K562 (cell line): ENCODE results near the gene RUNX1. TPM values are rescaled to one million over a fixed set of nuclear protein-coding genes. Genes with fewer than 3 reads are reported as not detected.
A peak's percentile ranks its signal among the peaks of the same experiment; 100 is the strongest.

Experiments used
- ATAC-seq: fragments of 200-7000 bp; cut with Tn5 transposase; 3 replicates; pipeline ENCODE4 v1.9.1; 2020; ENCODE audit warnings: moderate library complexity
- BruUV-seq: library from RNA; stranded (reverse); fragments of 400-500 nt; replicated peaks from 2 replicates; lab custom pipeline; 2021; lab: Mats Ljungman, UMichigan
- CTCF ChIA-PET: fragments of 300-600 bp; formaldehyde crosslinking; extraction: SDS; loops from one replicate; lab custom pipeline; 2021; ENCODE audit warnings: low intra/inter-chr PET ratio; lab: Yijun Ruan, JAX
- POLR2A ChIA-PET: fragments of 300-600, 350-650 bp; sonication (Branson Sonifier 250); formaldehyde crosslinking; extraction: SDS; loops from one replicate; lab custom pipeline; 2021; ENCODE audit warnings: antibody characterized with exemption, inconsistent platforms; lab: Yijun Ruan, JAX
- DNase-seq, 4 experiments: peaks; one replicate each; pipeline versions ENCODE4 v3.0.0 to v3.0.0-alpha.2; 2011 to 2018; ENCODE audit warnings: low spot score in 3 of 4, mixed read lengths in 3 of 4; ENCODE audit errors: extremely low read depth in 1 of 4
- FAIRE-seq: peaks from 2 replicates; lab custom pipeline; 2011; peaks lifted over from hg19 to GRCh38; lab: Jason Lieb, UNC
- H2AFZ ChIP-seq: 2 replicates; pipeline ENCODE4 v1.6.0; 2011; ENCODE audit warnings: low read depth, low read length, control low read depth, inconsistent platforms
- H3K27ac ChIP-seq: fragments of 200-600 bp; 3 replicates; pipeline ENCODE4 v1.8.0; 2011; ENCODE audit warnings: low read depth, mild to moderate bottlenecking, control low read depth, inconsistent platforms, low read length, moderate library complexity, mixed read lengths; ENCODE audit errors: extremely low read depth
- H3K27me3 ChIP-seq, 2 experiments: fragments of 300-600 bp in 1 of 2; 2 replicates in 1 of 2; 3 replicates in 1 of 2; pipeline versions ENCODE4 v1.6.0 to v1.8.0; 2011; ENCODE audit warnings: inconsistent platforms in 2 of 2, low read length in 2 of 2, mild to moderate bottlenecking in 1 of 2, mixed read lengths in 1 of 2, moderate library complexity in 1 of 2; ENCODE audit not compliant: control insufficient read depth in 2 of 2, insufficient read depth in 2 of 2
- H3K36me3 ChIP-seq: fragments of 300-600 bp; 3 replicates; pipeline ENCODE4 v1.8.0; 2011; ENCODE audit warnings: mild to moderate bottlenecking, low read length, inconsistent platforms; ENCODE audit not compliant: control insufficient read depth, insufficient read depth
- H3K4me1 ChIP-seq, 2 experiments: fragments of 200-600 bp in 1 of 2; replicated peaks in 1 of 2; 2 replicates in 1 of 2; 3 replicates in 1 of 2; pipeline versions ENCODE4 v1.5.1 to v1.8.0; 2011; ENCODE audit warnings: inconsistent platforms in 2 of 2, low read length in 2 of 2, mild to moderate bottlenecking in 1 of 2, mixed read lengths in 1 of 2, moderate library complexity in 1 of 2; ENCODE audit not compliant: control insufficient read depth in 2 of 2, insufficient read depth in 2 of 2
- H3K4me2 ChIP-seq: 2 replicates; pipeline ENCODE4 v1.6.1; 2011; ENCODE audit warnings: low read length, control low read depth, inconsistent platforms, mixed read lengths; ENCODE audit not compliant: insufficient read depth
- H3K4me3 ChIP-seq: fragments of 200-600 bp; sonication (generic), shearing (Covaris generic); 2 replicates; pipeline ENCODE4 v1.5.1; 2016; ENCODE audit warnings: control low read depth, inconsistent platforms
- H3K79me2 ChIP-seq: fragments of 200-600 bp; 3 replicates; pipeline ENCODE4 v1.8.0; 2011; ENCODE audit warnings: low read length, inconsistent platforms; ENCODE audit not compliant: control insufficient read depth, insufficient read depth
- H3K9ac ChIP-seq, 2 experiments: 2 replicates each; pipeline versions ENCODE4 v1.6.0 to v1.6.1; 2011; ENCODE audit warnings: low read depth in 2 of 2, low read length in 2 of 2, control low read depth in 1 of 2, inconsistent platforms in 1 of 2, mild to moderate bottlenecking in 1 of 2, mixed read lengths in 1 of 2; ENCODE audit not compliant: insufficient read depth in 1 of 2
- H3K9me1 ChIP-seq: one replicate; pipeline ENCODE4 v1.6.0; 2011; ENCODE audit warnings: inconsistent platforms, mild to moderate bottlenecking, low read length, moderate library complexity; ENCODE audit not compliant: control insufficient read depth, insufficient read depth
- H3K9me3 ChIP-seq: replicated peaks from 2 replicates; pipeline ENCODE4 v1.5.1; 2011; ENCODE audit warnings: low read depth, low read length, inconsistent platforms; ENCODE audit not compliant: control insufficient read depth, insufficient read depth
- H4K20me1 ChIP-seq: replicated peaks from 2 replicates; pipeline ENCODE4 v1.6.1; 2011; ENCODE audit warnings: low read length, inconsistent platforms, mixed read lengths; ENCODE audit not compliant: control insufficient read depth, insufficient read depth
- NBN ChIP-seq: fragments of 450-650 bp; IDR thresholded peaks from 2 replicates; pipeline ENCODE4 v1.6.1; 2016; ENCODE audit warnings: low read depth, mild to moderate bottlenecking
- NFATC3 ChIP-seq: fragments of 450-650 bp; IDR thresholded peaks from 2 replicates; pipeline ENCODE4 v1.6.1; 2017; ENCODE audit warnings: mild to moderate bottlenecking
- NR2C2 ChIP-seq, 2 experiments: fragments of 200-800 bp in 1 of 2; sonication (Bioruptor generic) in 1 of 2; sonication (generic) in 1 of 2; formaldehyde crosslinking in 1 of 2; IDR thresholded peaks; 2 replicates each; pipeline versions ENCODE4 v1.6.1 to v1.8.0; 2016 to 2022; ENCODE audit warnings: mild to moderate bottlenecking in 1 of 2, missing compliant biosample characterization in 1 of 2, missing genetic modification characterization in 1 of 2, missing genetic modification reagents in 1 of 2
- ZNF316 ChIP-seq: fragments of 450-650 bp; IDR thresholded peaks from 2 replicates; pipeline ENCODE4 v1.6.1; 2016
- WGBS: fragments of 100-300 bp; shearing (Covaris generic); methylation state at CpG from one replicate; pipeline ENCODE4 v1.1.6; 2016; ENCODE audit warnings: low coverage, mixed read lengths; ENCODE audit not compliant: insufficient coverage; ENCODE audit errors: missing lambda C conversion rate; 5-methylcytosine and 5-hydroxymethylcytosine counted together
- in situ Hi-C: fragments of 300-500 bp; cut with MboI; formaldehyde crosslinking; loops from 4 replicates; pipeline ENCODE4 v1.15.0; 2018; ENCODE audit warnings: inconsistent platforms, mixed read lengths
- intact Hi-C: fragments of 100-400 bp; cut with micrococcal nuclease; formaldehyde crosslinking; loops from 2 replicates; pipeline ENCODE4 v1.14.2; 2022
- polyA plus RNA-seq, 8 experiments: library from polyadenylated mRNA; depleted of rRNA in 4 of 8; stranded (reverse) in 5 of 8; unstranded in 3 of 8; fragments of >200 nt; fragmentation: Nextera tagmentation in 2 of 8; fragmentation: Illumina TruSeq in 1 of 8; extraction: Ambion mirVana in 2 of 8; extraction: Trizol in 1 of 8; gene quantifications; 2 replicates each; pipeline versions ENCODE4 v1.2.1 to v1.2.3, GENCODE V29; 2011 to 2014; ENCODE audit warnings: inconsistent platforms in 1 of 8, missing spikeins in 1 of 8
- total RNA-seq, 7 experiments: library from RNA; depleted of rRNA in 6 of 7; stranded (reverse); fragments of >200 nt in 6 of 7; fragmentation: Illumina TruSeq in 2 of 7; extraction: Trizol in 2 of 7; gene quantifications; 2 replicates each; pipeline versions ENCODE4 v1.2.1 to v1.2.3, GENCODE V29; 2011 to 2021; ENCODE audit warnings: low replicate concordance in 1 of 7
- TF ChIP-seq, protein P1 (sequence below), 2 experiments: fragments of 250-450 bp in 1 of 2; fragments of 450-650 bp in 1 of 2; sonication (Bioruptor Pico) in 1 of 2; IDR thresholded peaks; 2 replicates each; pipeline versions ENCODE4 v1.6.1 to v1.8.0; 2016 to 2021; ENCODE audit warnings: mild to moderate bottlenecking in 2 of 2, moderate library complexity in 2 of 2, missing compliant biosample characterization in 1 of 2, missing genetic modification characterization in 1 of 2
- TF ChIP-seq, protein P2 (sequence below), 2 experiments: IDR thresholded peaks in 1 of 2; conservative IDR thresholded peaks in 1 of 2; 2 replicates each; pipeline ENCODE4 v1.6.1; 2016; ENCODE audit warnings: low read depth in 2 of 2, mild to moderate bottlenecking in 1 of 2, missing compliant biosample characterization in 1 of 2, missing genetic modification characterization in 1 of 2, moderate library complexity in 1 of 2
- TF ChIP-seq, protein P3 (sequence below), 2 experiments: fragments of 450-650 bp; conservative IDR thresholded peaks; 2 replicates each; pipeline ENCODE4 v1.6.1; 2017; ENCODE audit warnings: mild to moderate bottlenecking in 2 of 2, moderate library complexity in 2 of 2

Gene RUNX1
- total and polyA plus RNA-seq, 9 of the 15 experiments (the other 6 are each of a cell fraction or from before 2014, with no cell fraction given): 2.2 to 68.6 (median 17.8) TPM

DNA sequence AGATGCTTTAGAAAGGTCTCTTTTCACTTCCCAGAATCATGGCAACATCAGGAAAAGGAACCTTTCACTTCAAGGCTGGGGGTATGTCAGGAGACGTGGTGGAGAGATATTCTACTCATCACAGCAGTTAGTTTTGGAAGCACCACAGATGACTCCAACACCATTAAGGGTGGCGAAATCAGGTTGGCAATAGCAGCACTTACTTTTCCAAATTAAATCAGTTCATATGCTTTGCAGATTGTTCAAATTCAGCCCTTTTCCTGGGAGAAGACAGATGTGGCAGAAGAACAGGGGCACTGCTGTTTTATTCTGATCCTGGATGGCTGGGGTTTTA, 79.0 kb downstream of the RUNX1 start:
- WGBS: 67% methylated on average over 2 of the region's 2 CpGs
- Histone ChIP-seq H3K27ac (no peak overlapping the region), H3K9me1 (no peaks in the 10 kb centered on the region), H3K9ac (no peak overlapping the region), H3K4me2 (no peak overlapping the region), H3K27me3 (no peaks in the 10 kb centered on the region), H3K9me3 (no peaks in the 10 kb centered on the region), H4K20me1 (no peaks in the 10 kb centered on the region), H2AFZ (no peak overlapping the region), H3K4me3 (no peak overlapping the region), H3K79me2 (no peaks in the 10 kb centered on the region), H3K36me3 (no peaks in the 10 kb centered on the region), H3K4me1 (peaks cover 9 to 39% of the 10 kb centered on the region in 2 experiments; a peak in 4 of 5 replicates)
- no peak for ATAC-seq
- CTCF ChIA-PET: no interaction called here
- TF ChIP-seq NBN: no peak
- TF ChIP-seq, protein P1, sequence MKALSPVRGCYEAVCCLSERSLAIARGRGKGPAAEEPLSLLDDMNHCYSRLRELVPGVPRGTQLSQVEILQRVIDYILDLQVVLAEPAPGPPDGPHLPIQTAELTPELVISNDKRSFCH (CRISPR knock-in tag; IDR thresholded peaks at IDR 0.05): no peak
- TF ChIP-seq, protein P1 (tag; IDR thresholded peaks at IDR 0.05): 0 out of 2 replicates have a peak, but pooled peaks have one; percentile 36
- POLR2A ChIA-PET: interaction anchor here (1.1 kb wide), 1 partner anchor 9 kb away, joined by 4 read pairs; no protein-coding TSS in a partner anchor
- in situ Hi-C loops (no loop called here), intact Hi-C loops (no loop called here)
- DNase-seq: no peak
- FAIRE-seq: no peak
- no TSS peak for BruUV-seq

DNA sequence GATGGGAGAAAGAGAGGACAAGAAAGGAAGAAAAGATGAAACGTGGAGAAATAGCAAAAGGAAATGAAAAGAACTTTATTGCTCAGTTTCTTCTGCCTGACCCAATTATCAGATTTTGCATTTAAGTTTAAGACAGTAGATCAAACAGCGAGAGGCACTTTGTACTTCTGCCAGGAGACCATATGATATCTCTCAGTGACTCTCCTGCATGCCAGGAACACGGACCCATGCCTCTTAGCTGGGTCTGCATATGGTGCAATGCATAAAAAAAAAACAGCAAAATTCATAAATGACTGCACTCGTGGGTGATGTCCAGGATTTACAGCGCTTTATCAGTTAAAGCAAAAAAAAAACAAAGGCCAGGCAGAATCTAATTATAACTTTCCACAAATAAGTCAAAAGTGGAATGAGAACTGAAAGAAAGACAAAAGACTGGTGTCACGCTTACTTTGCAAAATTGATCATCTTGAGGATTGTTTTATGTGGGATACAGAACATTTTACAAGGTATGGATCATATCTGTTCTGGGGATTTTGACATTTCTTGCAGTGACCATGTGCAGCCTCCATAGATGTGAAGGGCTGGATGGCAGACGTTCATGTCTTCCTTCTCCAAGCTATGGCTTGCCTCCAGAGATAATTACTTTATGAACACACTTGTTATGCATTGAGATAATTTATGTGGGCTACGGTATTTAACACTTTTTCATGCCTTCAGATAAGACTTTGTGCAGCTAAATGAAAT, 79.5 kb downstream of the RUNX1 start:
- DNase-seq (no peak), FAIRE-seq (no peak), ATAC-seq (no peak)
- POLR2A ChIA-PET: interaction anchor here (1.1 kb wide), 1 partner anchor 9 kb away, joined by 4 read pairs; no protein-coding TSS in a partner anchor
- Histone ChIP-seq H3K27ac (no peak overlapping the region), H3K4me3 (no peak overlapping the region), H3K9me3 (no peaks in the 10 kb centered on the region), H4K20me1 (no peaks in the 10 kb centered on the region), H3K36me3 (no peaks in the 10 kb centered on the region), H3K9me1 (no peaks in the 10 kb centered on the region), H3K79me2 (no peaks in the 10 kb centered on the region), H3K27me3 (no peaks in the 10 kb centered on the region), H3K4me1 (peaks cover 9 to 39% of the 10 kb centered on the region in 2 experiments; a peak in 4 of 5 replicates), H3K9ac (no peak overlapping the region), H3K4me2 (no peak overlapping the region), H2AFZ (no peak overlapping the region; the same call in 1 of the 2 replicates)
- no TSS peak for BruUV-seq
- 34% methylated on average over 8 of the region's 8 CpGs for WGBS
- in situ Hi-C loops (no loop called here), intact Hi-C loops (no loop called here)
- CTCF ChIA-PET: no interaction called here
- TF ChIP-seq, protein P2, sequence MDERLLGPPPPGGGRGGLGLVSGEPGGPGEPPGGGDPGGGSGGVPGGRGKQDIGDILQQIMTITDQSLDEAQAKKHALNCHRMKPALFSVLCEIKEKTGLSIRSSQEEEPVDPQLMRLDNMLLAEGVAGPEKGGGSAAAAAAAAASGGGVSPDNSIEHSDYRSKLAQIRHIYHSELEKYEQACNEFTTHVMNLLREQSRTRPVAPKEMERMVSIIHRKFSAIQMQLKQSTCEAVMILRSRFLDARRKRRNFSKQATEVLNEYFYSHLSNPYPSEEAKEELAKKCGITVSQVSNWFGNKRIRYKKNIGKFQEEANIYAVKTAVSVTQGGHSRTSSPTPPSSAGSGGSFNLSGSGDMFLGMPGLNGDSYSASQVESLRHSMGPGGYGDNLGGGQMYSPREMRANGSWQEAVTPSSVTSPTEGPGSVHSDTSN (CRISPR knock-in tag; IDR thresholded peaks at IDR 0.05; ENCODE audit: low read depth): no peak
- TF ChIP-seq, protein P2 (tag; conservative IDR thresholded peaks at IDR 0.05; ENCODE audit: low read depth): peak; percentile 6; the same call in 1 of the 2 replicates
- TF ChIP-seq NR2C2 (CRISPR knock-in tag; IDR thresholded peaks at IDR 0.05) (no peak), NR2C2 (tag; IDR thresholded peaks at IDR 0.05) (0 out of 2 replicates have a peak, but pooled peaks have one; percentile 21), NFATC3 (no peak), ZNF316 (peak; percentile 64)
- TF ChIP-seq, protein P3, sequence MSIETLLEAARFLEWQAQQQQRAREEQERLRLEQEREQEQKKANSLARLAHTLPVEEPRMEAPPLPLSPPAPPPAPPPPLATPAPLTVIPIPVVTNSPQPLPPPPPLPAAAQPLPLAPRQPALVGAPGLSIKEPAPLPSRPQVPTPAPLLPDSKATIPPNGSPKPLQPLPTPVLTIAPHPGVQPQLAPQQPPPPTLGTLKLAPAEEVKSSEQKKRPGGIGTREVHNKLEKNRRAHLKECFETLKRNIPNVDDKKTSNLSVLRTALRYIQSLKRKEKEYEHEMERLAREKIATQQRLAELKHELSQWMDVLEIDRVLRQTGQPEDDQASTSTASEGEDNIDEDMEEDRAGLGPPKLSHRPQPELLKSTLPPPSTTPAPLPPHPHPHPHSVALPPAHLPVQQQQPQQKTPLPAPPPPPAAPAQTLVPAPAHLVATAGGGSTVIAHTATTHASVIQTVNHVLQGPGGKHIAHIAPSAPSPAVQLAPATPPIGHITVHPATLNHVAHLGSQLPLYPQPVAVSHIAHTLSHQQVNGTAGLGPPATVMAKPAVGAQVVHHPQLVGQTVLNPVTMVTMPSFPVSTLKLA (conservative IDR thresholded peaks at IDR 0.05): 0 out of 4 replicates have a peak, but pooled peaks of 1 of the 2 experiments have one; percentile 29
